Common myeloid progenitor, CD34-positive (primary cell): ENCODE results near the gene SHROOM4.

Source experiments
- CTCF ChIA-PET: fragments of 350-600 bp; sonication (Branson Sonifier 250); formaldehyde crosslinking; loops from one replicate; lab custom pipeline; 2021; ENCODE audit warnings: antibody characterized with exemption; lab: Charles Lee
- POLR2A ChIA-PET: fragments of 350-600 bp; sonication (Branson Sonifier 250); formaldehyde crosslinking; loops from one replicate; lab custom pipeline; 2021; ENCODE audit warnings: antibody characterized with exemption; lab: Charles Lee
- DNase-seq, 3 donors: peaks; one replicate each; pipeline versions ENCODE4 v3.0.0 to v3.0.0-alpha.2; 2013
- H3K27ac ChIP-seq, 2 experiments: 1 replicate in 1 of 2; 2 replicates in 1 of 2; pipeline ENCODE4 v1.7.0; 2013; ENCODE audit warnings: inconsistent platforms in 2 of 2, low read length in 2 of 2, mild to moderate bottlenecking in 2 of 2, low read depth in 1 of 2, moderate library complexity in 1 of 2; ENCODE audit not compliant: severe bottlenecking in 2 of 2, insufficient read depth in 1 of 2, poor library complexity in 1 of 2
- H3K27me3 ChIP-seq, 5 experiments: replicated peaks in 2 of 5; 1 replicate in 3 of 5; 2 replicates in 2 of 5; pipeline versions ENCODE4 v1.6.1 to v1.7.0; 2013; ENCODE audit warnings: low read length in 4 of 5, mild to moderate bottlenecking in 2 of 5, moderate library complexity in 2 of 5, inconsistent platforms in 1 of 5; ENCODE audit not compliant: insufficient read depth in 5 of 5, control insufficient read depth in 4 of 5
- H3K36me3 ChIP-seq, 4 experiments: 1 replicate in 2 of 4; 2 replicates in 2 of 4; pipeline versions ENCODE4 v1.6.1 to v1.7.0; 2013; ENCODE audit warnings: low read length in 3 of 4, control low read depth in 1 of 4, mild to moderate bottlenecking in 1 of 4; ENCODE audit not compliant: control insufficient read depth in 4 of 4, insufficient read depth in 4 of 4
- H3K4me1 ChIP-seq, 4 experiments: 1 replicate in 3 of 4; 2 replicates in 1 of 4; pipeline versions ENCODE4 v1.6.1 to v1.7.1; 2013; ENCODE audit warnings: low read length in 3 of 4, mild to moderate bottlenecking in 3 of 4, control low read depth in 1 of 4, inconsistent platforms in 1 of 4, moderate library complexity in 1 of 4; ENCODE audit not compliant: control insufficient read depth in 4 of 4, insufficient read depth in 4 of 4; ENCODE audit errors: control extremely low read depth in 1 of 4
- H3K4me3 ChIP-seq, 7 experiments: 1 replicate in 4 of 7; 2 replicates in 3 of 7; pipeline versions ENCODE4 v1.5.1 to v1.7.0; 2013; ENCODE audit warnings: mild to moderate bottlenecking in 7 of 7, low read length in 6 of 7, moderate library complexity in 6 of 7, inconsistent platforms in 2 of 7, low read depth in 2 of 7, control low read depth in 1 of 7; ENCODE audit not compliant: insufficient read depth in 4 of 7, control insufficient read depth in 1 of 7; ENCODE audit errors: extremely low read depth in 1 of 7
- H3K9me3 ChIP-seq, 5 experiments: 1 replicate in 4 of 5; 2 replicates in 1 of 5; pipeline versions ENCODE4 v1.6.1 to v1.7.1; 2013; ENCODE audit warnings: low read length in 4 of 5, mild to moderate bottlenecking in 2 of 5, inconsistent platforms in 1 of 5, low read depth in 1 of 5, moderate library complexity in 1 of 5; ENCODE audit not compliant: control insufficient read depth in 4 of 5, insufficient read depth in 2 of 5; ENCODE audit errors: control extremely low read depth in 1 of 5
- WGBS: methylation state at CpG from one replicate; pipeline ENCODE4 v1.1.5; 2013; ENCODE audit not compliant: insufficient coverage; 5-methylcytosine and 5-hydroxymethylcytosine counted together

The SHROOM4 gene

GRCh38 chrX:50779694-50780093 is 34.3 kb downstream of the SHROOM4 start:
- H3K36me3 ChIP-seq: no peaks in the 10 kb centered on the region
- WGBS: 60% methylated on average over 1 of the region's 2 CpGs
- POLR2A ChIA-PET: no interaction called here
- H3K27me3 ChIP-seq: no peaks in the 10 kb centered on the region
- no peak overlapping the region for H3K4me3 ChIP-seq
- CTCF ChIA-PET: no interaction called here
- no peaks in the 10 kb centered on the region for H3K4me1 ChIP-seq
- H3K9me3 ChIP-seq: no peaks in the 10 kb centered on the region
- no peak overlapping the region for H3K27ac ChIP-seq
- DNase-seq: no peak

DNA sequence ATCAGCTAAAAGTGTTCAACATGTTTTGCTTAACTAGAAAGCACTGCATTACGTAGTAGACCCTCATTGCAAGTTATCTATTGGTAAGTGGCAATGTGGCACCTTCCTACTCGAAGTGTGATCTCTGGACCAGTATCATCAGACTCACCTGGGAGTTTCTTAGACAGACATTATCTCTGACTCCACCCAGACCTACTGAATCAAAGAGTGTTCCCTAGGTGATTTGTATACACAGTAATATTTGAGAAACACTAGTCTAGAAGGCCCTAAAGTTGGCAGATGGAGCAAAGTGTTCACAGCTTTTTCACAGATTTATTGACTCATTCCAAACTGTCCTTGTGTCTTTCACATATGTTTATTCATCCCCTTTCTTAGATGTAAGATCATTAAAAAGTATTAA is 35.7 kb downstream of the SHROOM4 start:
- ChIA-PET CTCF (no interaction called here), POLR2A (no interaction called here)
- Histone ChIP-seq H3K4me1 (no peaks in the 10 kb centered on the region), H3K27me3 (no peaks in the 10 kb centered on the region), H3K36me3 (no peaks in the 10 kb centered on the region), H3K27ac (no peak overlapping the region), H3K4me3 (no peak overlapping the region), H3K9me3 (no peaks in the 10 kb centered on the region)
- 64% methylated on average over 2 of the region's 2 CpGs for WGBS
- DNase-seq: no peak

GRCh38 chrX:50776248-50776647 is 37.7 kb downstream of the SHROOM4 start:
- Histone ChIP-seq H3K4me3 (no peak overlapping the region), H3K27me3 (no peaks in the 10 kb centered on the region), H3K4me1 (no peaks in the 10 kb centered on the region), H3K27ac (no peak overlapping the region), H3K9me3 (no peaks in the 10 kb centered on the region), H3K36me3 (no peaks in the 10 kb centered on the region)
- DNase-seq: no peak
- POLR2A ChIA-PET: no interaction called here
- 83% methylated on average over 1 of the region's 2 CpGs for WGBS
- CTCF ChIA-PET: no interaction called here

DNA sequence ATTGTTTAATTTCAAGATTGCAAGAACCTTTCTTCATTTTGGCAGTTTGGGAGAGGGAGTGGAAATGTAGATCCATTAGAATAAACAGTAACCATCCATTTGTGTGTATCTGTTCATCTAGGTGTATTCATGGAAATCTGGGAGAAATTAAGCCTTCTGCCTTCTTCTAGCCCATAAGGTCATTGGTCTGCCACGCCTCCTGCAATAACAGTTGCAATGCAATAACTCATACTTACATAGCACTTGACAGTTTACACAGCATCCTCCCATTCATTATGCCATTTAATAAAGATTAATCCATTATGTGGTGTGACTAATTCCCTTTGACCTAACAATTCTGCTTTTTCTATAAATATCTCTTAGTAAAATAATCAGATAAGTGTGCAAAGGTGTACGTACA is 42.6 kb downstream of the SHROOM4 start:
- no peak for DNase-seq
- Histone ChIP-seq H3K4me1 (no peaks in the 10 kb centered on the region), H3K4me3 (no peak overlapping the region), H3K9me3 (no peaks in the 10 kb centered on the region), H3K27ac (no peak overlapping the region), H3K36me3 (no peaks in the 10 kb centered on the region), H3K27me3 (no peaks in the 10 kb centered on the region)
- ChIA-PET CTCF (no interaction called here), POLR2A (no interaction called here)
- WGBS: no CpG with 5 or more reads among the region's 2 CpGs

DNA sequence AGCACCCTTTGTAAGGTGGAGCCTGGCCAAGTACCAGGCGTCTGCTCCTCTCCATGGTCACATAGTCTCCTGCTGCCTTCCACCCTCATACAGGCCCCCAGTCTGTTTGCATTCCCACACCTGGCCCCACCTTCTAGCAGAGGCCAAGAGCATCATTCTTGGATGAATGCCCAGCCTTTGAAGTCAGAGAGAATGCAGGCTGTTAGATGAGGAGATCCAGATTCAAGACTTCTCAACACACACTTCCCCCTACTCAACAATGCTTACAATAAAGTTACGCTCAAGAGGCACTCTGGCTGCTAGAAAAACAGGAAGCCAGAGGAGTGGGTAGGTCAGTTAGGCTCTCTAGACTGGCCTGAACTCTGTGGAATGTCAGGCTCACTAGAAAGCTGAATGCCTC is 43.3 kb downstream of the SHROOM4 start:
- ChIA-PET CTCF (no interaction called here), POLR2A (no interaction called here)
- H3K9me3 ChIP-seq: no peaks in the 10 kb centered on the region
- H3K4me1 ChIP-seq: no peaks in the 10 kb centered on the region
- no peak overlapping the region for H3K4me3 ChIP-seq
- WGBS: no CpG with 5 or more reads among the region's 2 CpGs
- H3K27ac ChIP-seq: no peak overlapping the region
- DNase-seq: peak in 1 of 3 donors; percentile 9
- no peaks in the 10 kb centered on the region for H3K27me3 ChIP-seq
- no peaks in the 10 kb centered on the region for H3K36me3 ChIP-seq

DNA sequence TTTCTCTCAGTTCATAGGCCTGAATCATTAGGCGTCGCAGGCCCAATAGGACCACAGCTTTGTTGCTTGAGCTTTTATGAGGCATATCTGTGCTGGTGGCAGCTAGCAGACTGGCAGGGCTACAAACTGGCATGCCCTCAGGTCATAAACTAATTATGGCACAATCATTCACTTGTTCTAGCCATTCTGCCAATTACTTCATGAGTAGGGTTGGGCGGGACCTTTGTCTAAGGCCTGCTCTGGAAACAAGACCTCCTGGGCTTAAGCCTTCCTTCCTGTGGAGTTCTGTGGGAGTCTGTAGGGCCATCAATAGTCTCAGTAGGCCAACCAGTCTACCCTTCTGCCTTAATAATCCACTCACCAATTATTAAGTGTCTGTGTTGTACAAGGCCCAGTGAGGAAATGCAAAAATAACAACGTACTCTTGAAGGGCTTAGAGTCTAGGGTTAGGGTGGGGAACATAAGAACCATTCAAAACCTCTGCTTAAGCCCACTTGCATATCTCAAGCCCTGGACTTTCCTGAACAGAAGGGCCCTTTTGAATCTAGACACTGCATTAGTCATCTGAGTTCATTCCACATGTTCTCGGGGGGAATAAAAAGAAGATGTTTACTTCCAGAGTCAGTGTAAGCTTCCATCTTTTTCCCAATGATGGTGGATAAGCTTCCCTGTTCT is 44.5 kb downstream of the SHROOM4 start:
- ChIA-PET POLR2A (no interaction called here), CTCF (no interaction called here)
- H3K4me1 ChIP-seq: no peaks in the 10 kb centered on the region
- no peaks in the 10 kb centered on the region for H3K36me3 ChIP-seq
- no peaks in the 10 kb centered on the region for H3K9me3 ChIP-seq
- no peak overlapping the region for H3K27ac ChIP-seq
- no peak overlapping the region for H3K4me3 ChIP-seq
- WGBS: 91% methylated on average over 4 of the region's 5 CpGs
- DNase-seq: no peak
- no peaks in the 10 kb centered on the region for H3K27me3 ChIP-seq

- POLR2A ChIA-PET: no interaction called here
- H3K4me3 ChIP-seq: no peak overlapping the region
- H3K27ac ChIP-seq: no peak overlapping the region
- CTCF ChIA-PET: no interaction called here
- no peaks in the 10 kb centered on the region for H3K4me1 ChIP-seq
- H3K9me3 ChIP-seq: no peaks in the 10 kb centered on the region
- H3K36me3 ChIP-seq: no peaks in the 10 kb centered on the region
- H3K27me3 ChIP-seq: no peaks in the 10 kb centered on the region
- WGBS: no CpG with 5 or more reads among the region's 1 CpG
- DNase-seq: no peak
Observed at GRCh38 chrX:50768801-50769200, 45.2 kb downstream of the SHROOM4 start.
